Endothelial cell of umbilical vein (primary cell): ENCODE data around the gene ANGPT4. TPM values are rescaled to one million over a fixed set of nuclear protein-coding genes. Genes with fewer than 3 reads are reported as not detected.

ENCODE experiments used
- BruUV-seq: library from RNA; stranded (reverse); fragments of 400-500 nt; replicated peaks from 2 replicates; lab custom pipeline; 2021; lab: Mats Ljungman, UMichigan
- CTCF ChIA-PET: fragments of 300-600, 350-600 bp; sonication (Branson Sonifier 250); formaldehyde crosslinking; loops from one replicate; lab custom pipeline; 2021; ENCODE audit warnings: antibody characterized with exemption, inconsistent platforms; lab: Charles Lee
- POLR2A ChIA-PET: fragments of 300-600, 350-600 bp; sonication (Branson Sonifier 250); formaldehyde crosslinking; loops from one replicate; lab custom pipeline; 2021; ENCODE audit warnings: antibody characterized with exemption, inconsistent platforms; lab: Charles Lee
- DNase-seq: peaks from one replicate; pipeline ENCODE4 v3.0.0-alpha.2; 2011; ENCODE audit warnings: low read depth, low spot score
- FAIRE-seq: peaks from 2 replicates; lab custom pipeline; 2011; peaks lifted over from hg19 to GRCh38; lab: Jason Lieb, UNC
- H2AFZ ChIP-seq: 2 replicates; pipeline ENCODE4 v1.6.0; 2012; ENCODE audit warnings: low read depth, low read length, control low read depth, inconsistent platforms
- H3K27ac ChIP-seq: 2 replicates; pipeline ENCODE4 v1.5.1; 2011; ENCODE audit warnings: low read depth, mild to moderate bottlenecking, control low read depth, low read length, moderate library complexity; ENCODE audit not compliant: insufficient read depth
- H3K27me3 ChIP-seq, 2 experiments: 2 replicates each; pipeline versions ENCODE4 v1.6.0 to v1.6.1; 2011; ENCODE audit warnings: low read length in 2 of 2, mixed read lengths in 1 of 2; ENCODE audit not compliant: control insufficient read depth in 2 of 2, insufficient read depth in 2 of 2
- H3K36me3 ChIP-seq, 2 experiments: 2 replicates in 1 of 2; 3 replicates in 1 of 2; pipeline ENCODE4 v1.5.1; 2011; ENCODE audit warnings: low read length in 2 of 2, mild to moderate bottlenecking in 1 of 2, moderate library complexity in 1 of 2; ENCODE audit not compliant: control insufficient read depth in 2 of 2, insufficient read depth in 2 of 2; ENCODE audit errors: extremely low read depth in 1 of 2
- H3K4me1 ChIP-seq: 3 replicates; pipeline ENCODE4 v1.5.1; 2011; ENCODE audit warnings: mild to moderate bottlenecking, low read length; ENCODE audit not compliant: control insufficient read depth, insufficient read depth; ENCODE audit errors: extremely low read depth
- H3K4me2 ChIP-seq: 2 replicates; pipeline ENCODE4 v1.6.1; 2011; ENCODE audit warnings: low read length, control low read depth, mixed read lengths; ENCODE audit not compliant: insufficient read depth
- H3K4me3 ChIP-seq, 3 experiments: fragments of 200-600 bp in 1 of 3; sonication (generic), shearing (Covaris generic) in 1 of 3; replicated peaks in 1 of 3; 2 replicates each; pipeline ENCODE4 v1.5.1; 2011 to 2016; ENCODE audit warnings: control low read depth in 3 of 3, low read length in 3 of 3, mild to moderate bottlenecking in 2 of 3, inconsistent platforms in 1 of 3, low read depth in 1 of 3, moderate library complexity in 1 of 3; ENCODE audit not compliant: insufficient read depth in 1 of 3
- H3K79me2 ChIP-seq: 2 replicates; pipeline ENCODE4 v1.6.0; 2012; ENCODE audit warnings: low read length, inconsistent platforms; ENCODE audit not compliant: control insufficient read depth, insufficient read depth
- H3K9ac ChIP-seq: replicated peaks from 2 replicates; pipeline ENCODE3; 2011; ENCODE audit warnings: low read length, control low read depth; ENCODE audit not compliant: insufficient read depth; ENCODE audit errors: extremely low read depth
- H3K9me1 ChIP-seq: replicated peaks from 3 replicates; pipeline ENCODE4 v1.6.0; 2011; ENCODE audit warnings: mild to moderate bottlenecking, low read length; ENCODE audit not compliant: control insufficient read depth, insufficient read depth; ENCODE audit errors: extremely low read depth
- H3K9me3 ChIP-seq: replicated peaks from 2 replicates; pipeline ENCODE4 v1.5.1; 2012; ENCODE audit warnings: low read length, inconsistent platforms; ENCODE audit not compliant: control insufficient read depth, insufficient read depth
- H4K20me1 ChIP-seq: replicated peaks from 2 replicates; pipeline ENCODE3; 2011; ENCODE audit warnings: mild to moderate bottlenecking, low read length; ENCODE audit not compliant: control insufficient read depth, insufficient read depth; ENCODE audit errors: extremely low read depth
- EZH2 ChIP-seq: IDR thresholded peaks from 2 replicates; pipeline ENCODE4 v1.6.1; 2012; ENCODE audit warnings: borderline replicate concordance, low read depth, mild to moderate bottlenecking, moderate library complexity, low read length, inconsistent platforms; ENCODE audit not compliant: severe bottlenecking
- FOS ChIP-seq: IDR thresholded peaks from 2 replicates; pipeline ENCODE4 v1.6.1; 2011; ENCODE audit warnings: mild to moderate bottlenecking, low read length, moderate library complexity, borderline replicate concordance; ENCODE audit not compliant: insufficient read depth
- GATA2 ChIP-seq: IDR thresholded peaks from 2 replicates; pipeline ENCODE4 v1.7.0; 2011; ENCODE audit warnings: low read depth, mild to moderate bottlenecking, moderate library complexity, mixed read lengths, low read length; ENCODE audit not compliant: insufficient read length, insufficient read depth
- JUN ChIP-seq: IDR thresholded peaks from 2 replicates; pipeline ENCODE4 v1.6.1; 2011; ENCODE audit warnings: borderline replicate concordance, low read depth; ENCODE audit not compliant: insufficient read length, insufficient read depth
- MYC ChIP-seq: IDR thresholded peaks from one replicate; pipeline ENCODE4 v1.6.1; 2011; ENCODE audit warnings: mild to moderate bottlenecking, low read depth, low read length
- POLR2A ChIP-seq: IDR thresholded peaks from 2 replicates; pipeline ENCODE4 v1.6.1; 2012; ENCODE audit warnings: low read depth, mild to moderate bottlenecking, control low read depth, low read length
- POLR2AphosphoS5 ChIP-seq: IDR thresholded peaks from 2 replicates; pipeline ENCODE4 v1.6.1; 2012; ENCODE audit warnings: low read depth, mild to moderate bottlenecking, control low read depth, low read length, moderate library complexity; ENCODE audit not compliant: insufficient read depth
- dilution Hi-C: fragments of 300-500 bp; cut with MboI; formaldehyde crosslinking; loops from one replicate; pipeline ENCODE4 v1.15.0; 2019; ENCODE audit warnings: low sequenced_read_pairs; ENCODE audit not compliant: extremely low pct_ligation_motif_present
- intact Hi-C: fragments of 100-400 bp; cut with micrococcal nuclease; formaldehyde crosslinking; loops from one replicate; pipeline ENCODE4 v1.10.0; 2022
- polyA plus RNA-seq, 4 experiments: library from polyadenylated mRNA; depleted of rRNA in 3 of 4; stranded (reverse) in 3 of 4; unstranded in 1 of 4; fragments of >200 nt; gene quantifications; 2 replicates each; pipeline versions ENCODE4 v1.2.1 to v1.2.3, GENCODE V29; 2011 to 2012; ENCODE audit warnings: missing spikeins in 1 of 4
- total RNA-seq: library from RNA; stranded (reverse); gene quantifications from 2 replicates; pipeline ENCODE4 v1.2.3, GENCODE V29; 2021
- TF ChIP-seq, protein P1 (sequence below), 2 donors: IDR thresholded peaks; 1 replicate in 1 of 2; 2 replicates in 1 of 2; pipeline ENCODE4 v1.5.1; 2011; ENCODE audit warnings: low read length in 2 of 2, mild to moderate bottlenecking in 2 of 2, moderate library complexity in 2 of 2, control low read depth in 1 of 2, inconsistent platforms in 1 of 2, low read depth in 1 of 2; ENCODE audit not compliant: insufficient read depth in 1 of 2; ENCODE audit errors: extremely low read depth in 1 of 2
- TF ChIP-seq, protein P2 (sequence below): IDR thresholded peaks from 2 replicates; pipeline ENCODE4 v1.6.1; 2011; ENCODE audit not compliant: insufficient read depth, insufficient read length

Gene ANGPT4
- total and polyA plus RNA-seq, 2 donors (not counting 3 experiments of a cell fraction or from before 2014, with no cell fraction given): not detected

DNA sequence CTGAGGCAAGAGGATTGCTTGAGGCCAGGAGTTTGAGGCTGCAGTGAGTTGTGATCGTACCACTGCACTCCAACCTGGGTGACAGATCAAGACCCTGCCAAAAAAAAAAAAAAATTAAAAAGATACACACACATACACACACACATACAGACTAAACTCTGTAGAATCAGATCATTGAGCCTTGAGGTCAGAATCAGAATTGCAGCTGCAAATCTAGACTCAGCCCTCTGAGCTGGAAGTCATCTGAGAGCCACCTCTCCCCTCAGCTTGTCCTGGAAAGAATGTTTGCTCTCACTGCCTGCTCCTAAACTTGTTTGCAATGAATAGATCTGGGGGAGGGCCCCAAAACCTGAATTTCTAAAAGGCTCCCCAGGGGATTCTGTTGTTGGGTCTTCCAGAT lies 41.4 kb upstream of the ANGPT4 start:
- Histone ChIP-seq H3K27ac (no peak overlapping the region), H3K79me2 (no peaks in the 10 kb centered on the region), H2AFZ (no peak overlapping the region), H3K9me3 (no peaks in the 10 kb centered on the region), H3K4me3 (no peak overlapping the region), H3K4me2 (no peak overlapping the region), H4K20me1 (no peaks in the 10 kb centered on the region), H3K9me1 (no peaks in the 10 kb centered on the region), H3K27me3 (no peaks in the 10 kb centered on the region), H3K4me1 (no peaks in the 10 kb centered on the region), H3K36me3 (no peaks in the 10 kb centered on the region), H3K9ac (no peak overlapping the region)
- no peak for TF ChIP-seq POLR2AphosphoS5
- TF ChIP-seq, protein P1, sequence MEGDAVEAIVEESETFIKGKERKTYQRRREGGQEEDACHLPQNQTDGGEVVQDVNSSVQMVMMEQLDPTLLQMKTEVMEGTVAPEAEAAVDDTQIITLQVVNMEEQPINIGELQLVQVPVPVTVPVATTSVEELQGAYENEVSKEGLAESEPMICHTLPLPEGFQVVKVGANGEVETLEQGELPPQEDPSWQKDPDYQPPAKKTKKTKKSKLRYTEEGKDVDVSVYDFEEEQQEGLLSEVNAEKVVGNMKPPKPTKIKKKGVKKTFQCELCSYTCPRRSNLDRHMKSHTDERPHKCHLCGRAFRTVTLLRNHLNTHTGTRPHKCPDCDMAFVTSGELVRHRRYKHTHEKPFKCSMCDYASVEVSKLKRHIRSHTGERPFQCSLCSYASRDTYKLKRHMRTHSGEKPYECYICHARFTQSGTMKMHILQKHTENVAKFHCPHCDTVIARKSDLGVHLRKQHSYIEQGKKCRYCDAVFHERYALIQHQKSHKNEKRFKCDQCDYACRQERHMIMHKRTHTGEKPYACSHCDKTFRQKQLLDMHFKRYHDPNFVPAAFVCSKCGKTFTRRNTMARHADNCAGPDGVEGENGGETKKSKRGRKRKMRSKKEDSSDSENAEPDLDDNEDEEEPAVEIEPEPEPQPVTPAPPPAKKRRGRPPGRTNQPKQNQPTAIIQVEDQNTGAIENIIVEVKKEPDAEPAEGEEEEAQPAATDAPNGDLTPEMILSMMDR (IDR thresholded peaks at IDR 0.05; ENCODE audit: extremely low read depth in 1 of 2, insufficient read depth in 1 of 2, low read depth in 1 of 2, low read length in 2 of 2): no peak
- no peak for TF ChIP-seq MYC
- TF ChIP-seq, protein P2, sequence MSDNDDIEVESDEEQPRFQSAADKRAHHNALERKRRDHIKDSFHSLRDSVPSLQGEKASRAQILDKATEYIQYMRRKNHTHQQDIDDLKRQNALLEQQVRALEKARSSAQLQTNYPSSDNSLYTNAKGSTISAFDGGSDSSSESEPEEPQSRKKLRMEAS: no peak
- no peak for TF ChIP-seq EZH2
- no peak for TF ChIP-seq FOS
- no peak for TF ChIP-seq POLR2A
- no peak for TF ChIP-seq JUN
- TF ChIP-seq GATA2: no peak
- FAIRE-seq: no peak
- no TSS peak for BruUV-seq
- ChIA-PET POLR2A (interaction anchor here (0.6 kb wide), 1 partner anchor 101 kb away, joined by 3 read pairs; no protein-coding TSS in a partner anchor), CTCF (interaction anchor here (0.6 to 6.9 kb wide), 11 partner anchors 15 to 253 kb away, joined by 3 to 441 read pairs (median 3); partner anchors contain the start of gene FAM110A)
- no peak for DNase-seq
- intact Hi-C loops (loop anchor here (10.0 kb wide), 2 partner anchors 227 to 257 kb away; partner anchors contain the start of gene TMEM74B), dilution Hi-C loops (no loop called here)
